ENCODE results near the gene LRRC8E.
A peak's percentile ranks its signal among the peaks of the same experiment; 100 is the strongest.
"Not testable (repeated sequence)": the region's sequence is repeated elsewhere in the genome, so short reads cannot be mapped to it uniquely, and the experiment has no call there.

Gene LRRC8E

DNA sequence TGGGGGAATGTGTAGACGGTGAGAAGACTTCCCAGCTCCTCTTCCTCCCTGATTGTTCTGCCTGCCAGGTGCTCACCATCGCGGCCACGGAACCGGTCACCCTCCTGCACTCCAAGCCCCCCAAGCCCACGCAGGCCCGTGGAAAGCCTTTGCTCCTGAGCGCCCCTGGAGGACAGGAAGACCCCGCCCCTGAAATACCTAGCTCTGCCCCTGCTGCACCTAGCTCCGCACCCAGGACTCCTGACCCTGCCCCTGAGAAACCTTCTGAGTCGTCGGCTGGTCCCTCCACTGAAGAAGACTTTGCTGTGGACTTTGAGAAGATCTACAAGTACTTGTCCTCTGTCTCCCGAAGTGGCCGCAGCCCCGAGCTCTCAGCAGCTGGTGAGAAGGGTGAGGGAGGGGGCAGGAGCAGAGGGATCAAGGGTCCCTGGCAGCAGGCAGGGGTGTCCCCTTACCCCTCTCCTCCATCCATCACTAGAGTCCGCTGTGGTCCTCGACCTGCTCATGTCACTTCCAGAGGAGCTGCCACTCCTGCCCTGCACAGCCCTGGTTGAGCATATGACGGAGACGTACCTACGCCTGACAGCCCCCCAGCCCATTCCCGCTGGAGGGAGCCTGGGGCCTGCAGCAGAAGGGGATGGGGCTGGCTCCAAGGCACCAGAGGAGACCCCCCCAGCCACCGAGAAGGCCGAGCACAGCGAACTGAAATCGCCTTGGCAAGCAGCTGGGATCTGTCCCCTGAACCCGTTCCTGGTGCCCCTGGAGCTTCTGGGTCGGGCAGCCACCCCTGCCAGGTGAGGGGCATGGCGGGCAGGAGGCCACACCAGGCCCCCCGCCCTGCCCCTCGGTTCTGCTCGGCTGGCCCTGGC lies 33.9 kb downstream of the LRRC8E start:
- no peak for DNase-seq

DNA sequence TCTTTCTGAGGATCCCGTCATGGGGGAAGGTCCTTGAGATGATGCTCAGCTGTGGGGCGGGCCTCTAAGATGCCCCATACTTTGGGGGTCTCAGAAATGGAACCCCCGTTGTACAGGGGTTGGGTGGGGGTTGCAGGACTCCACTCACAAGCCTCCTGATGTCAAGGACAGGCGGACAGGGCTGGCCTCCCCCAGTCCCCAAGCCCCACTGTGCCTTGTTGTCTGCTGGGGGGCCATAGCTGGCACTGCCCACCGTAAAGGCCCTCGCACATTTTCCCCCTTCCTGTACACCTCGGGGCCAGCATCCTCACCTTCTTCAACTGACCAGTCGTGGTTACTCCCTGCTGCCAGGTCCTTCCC lies 34.5 kb downstream of the LRRC8E start:
- DNase-seq, result no peak

DNA sequence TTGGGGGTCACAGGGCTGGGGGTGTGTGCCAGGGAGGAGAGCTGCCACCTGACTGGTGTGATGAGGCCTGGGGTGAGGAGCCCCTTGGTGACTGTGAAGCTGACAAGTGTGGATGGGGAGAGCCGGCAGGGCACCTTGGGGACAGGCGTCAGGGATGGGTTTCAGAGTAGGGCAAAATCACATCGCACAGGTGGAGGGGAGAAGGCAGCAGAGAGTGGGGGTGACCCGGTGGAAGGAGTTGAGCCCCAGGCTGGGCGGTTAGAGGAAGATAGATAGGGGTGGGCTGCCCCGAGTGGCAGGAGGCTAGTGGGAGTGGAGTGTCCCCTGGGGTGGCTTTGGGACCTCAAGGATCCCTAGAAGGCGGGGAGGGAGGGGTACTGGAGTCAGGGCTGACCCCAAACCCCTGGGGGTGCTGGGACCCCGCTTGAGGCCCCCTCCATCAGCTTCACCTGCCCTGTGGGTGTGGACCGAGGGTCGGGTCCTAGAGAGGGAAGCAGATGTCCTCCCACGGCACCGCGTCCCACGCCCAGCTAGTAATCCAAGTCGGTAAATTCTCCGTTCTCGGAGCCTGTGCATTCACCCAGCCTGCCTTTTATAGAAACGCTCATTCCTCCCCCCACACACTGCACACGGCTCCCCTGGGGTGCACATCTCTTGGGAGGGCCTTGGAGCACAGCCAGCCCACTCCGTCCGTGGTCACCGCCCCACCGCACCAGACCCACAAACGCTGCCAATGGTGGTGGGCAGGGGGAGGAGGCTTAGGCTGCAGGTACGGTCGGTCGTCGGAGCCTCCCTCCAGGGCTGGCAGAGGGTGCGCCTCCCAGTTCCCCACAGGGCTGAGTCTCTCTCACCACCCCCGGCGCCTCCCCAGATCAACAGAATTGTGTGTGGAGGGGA lies 35.2 kb downstream of the LRRC8E start:
- no peak for DNase-seq

- no peak for DNase-seq
Measured at GRCh38 chr19:7924241-7924640, 35.9 kb downstream of the LRRC8E start.

DNA sequence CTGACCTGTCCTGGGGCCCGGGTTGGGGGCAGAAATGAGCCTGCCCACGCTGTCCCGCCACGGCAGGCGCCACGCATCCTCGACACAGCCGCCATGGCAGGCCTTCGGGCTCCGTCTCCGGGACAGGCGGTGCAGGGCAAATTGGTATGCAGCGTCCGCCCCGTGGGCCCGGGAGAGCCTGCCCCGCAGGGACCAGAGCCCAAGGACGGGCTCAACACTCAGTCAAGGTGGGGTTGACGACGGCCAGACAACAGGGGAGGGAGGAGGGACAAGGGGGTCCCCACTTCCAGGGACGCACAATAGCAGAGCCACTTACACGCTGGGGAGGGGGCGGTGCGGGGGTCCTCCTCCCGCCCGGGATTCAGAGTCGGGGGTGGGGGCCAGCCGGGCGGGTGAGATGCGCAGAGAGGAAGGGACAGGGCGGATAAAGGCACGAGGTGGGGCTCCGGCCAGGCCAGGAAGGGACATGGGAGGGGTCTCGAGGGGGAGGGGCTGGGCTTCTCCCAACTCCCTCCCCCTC lies 36.4 kb downstream of the LRRC8E start:
- no peak for DNase-seq

GRCh38 chr19:7925171-7925851 lies 37.0 kb downstream of the LRRC8E start:
- peak; percentile 63 for DNase-seq

DNA sequence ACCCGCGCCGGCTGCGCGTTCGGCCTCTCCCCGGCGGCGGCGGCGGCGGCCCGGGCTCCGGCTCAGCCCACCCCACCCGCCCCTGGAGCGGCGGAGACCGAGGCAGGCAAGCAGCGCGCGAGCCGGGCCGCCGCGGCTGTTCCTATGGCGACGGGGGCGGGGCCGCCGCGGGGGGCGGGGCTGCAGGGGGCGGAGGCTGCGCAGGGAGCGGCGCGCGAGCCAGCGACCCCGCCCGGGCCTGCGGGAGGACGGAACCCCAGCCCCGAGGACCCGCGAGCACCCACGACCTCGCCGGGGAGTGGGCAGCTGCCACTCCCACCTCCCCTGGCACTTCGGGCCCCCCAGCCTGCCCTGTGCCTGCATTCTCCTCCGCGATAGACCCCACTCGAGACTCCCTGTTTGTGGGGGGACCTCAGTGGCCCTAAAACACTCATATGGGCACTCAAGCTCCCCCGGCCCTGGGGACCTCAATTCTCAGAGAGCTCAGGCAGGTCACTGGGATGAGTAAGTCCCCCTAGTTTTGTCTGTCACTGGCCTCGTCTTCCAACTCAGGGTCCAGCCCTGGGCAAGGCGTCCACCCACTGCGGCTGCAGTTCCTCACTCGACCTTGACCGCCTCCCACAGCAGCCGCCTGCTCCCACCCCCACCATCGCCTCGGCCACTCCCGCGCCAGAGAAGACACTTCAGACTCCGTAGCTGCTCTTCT lies 37.9 kb downstream of the LRRC8E start, which contains the start of gene CTXN1:
TSS of gene CTXN1 (minus strand) at position 115 of the 706 bp plus-strand sequence. CDS start 597 bp downstream, outside the sequence.
- DNase-seq, result peak; percentile 35

DNA sequence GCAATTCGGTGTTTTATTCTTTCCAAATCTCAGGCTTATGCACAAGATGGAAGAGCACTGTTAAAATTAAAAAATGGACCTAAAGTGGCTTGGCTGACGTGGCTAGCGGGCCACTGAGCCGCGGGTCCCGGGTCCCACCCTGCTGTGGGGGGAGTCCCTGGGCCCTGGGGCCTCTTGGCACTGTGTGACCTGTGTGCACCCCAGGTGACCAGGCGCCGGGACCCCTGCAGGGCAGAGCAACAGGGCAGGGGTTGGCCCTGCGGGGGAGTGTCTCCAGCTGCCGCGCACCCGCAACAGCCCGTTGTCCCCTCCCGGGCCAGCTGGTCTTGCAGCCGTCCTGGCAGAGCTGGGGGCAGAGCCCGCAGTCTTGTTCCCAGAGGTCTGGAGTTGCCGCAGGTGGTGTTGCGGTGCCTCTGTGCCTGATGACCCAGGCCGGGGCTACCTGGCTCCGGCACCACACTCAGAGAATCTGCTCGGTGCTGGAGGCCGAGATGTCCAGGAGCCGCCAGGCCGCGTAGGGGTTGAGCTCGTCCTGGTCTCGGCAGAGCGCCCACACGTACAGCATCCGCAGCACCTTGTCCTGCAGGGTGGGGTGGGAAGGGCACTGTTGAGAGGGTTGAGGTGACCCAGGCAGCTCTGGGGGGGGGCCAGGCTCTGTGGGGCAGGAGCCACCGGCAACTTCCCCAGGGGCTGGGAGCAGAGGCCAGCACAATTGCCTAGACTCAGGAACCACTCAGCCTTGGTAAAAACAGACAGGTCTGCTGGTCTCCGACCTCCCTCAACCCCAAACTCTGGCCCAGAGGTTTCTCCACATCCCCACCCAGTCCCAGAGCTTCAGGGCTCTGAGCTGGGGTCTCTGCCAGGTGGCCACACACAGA lies 38.7 kb downstream of the LRRC8E start:
- DNase-seq, result no peak

- DNase-seq, result no peak
Measured at GRCh38 chr19:7927605-7928333, 39.5 kb downstream of the LRRC8E start.

DNA sequence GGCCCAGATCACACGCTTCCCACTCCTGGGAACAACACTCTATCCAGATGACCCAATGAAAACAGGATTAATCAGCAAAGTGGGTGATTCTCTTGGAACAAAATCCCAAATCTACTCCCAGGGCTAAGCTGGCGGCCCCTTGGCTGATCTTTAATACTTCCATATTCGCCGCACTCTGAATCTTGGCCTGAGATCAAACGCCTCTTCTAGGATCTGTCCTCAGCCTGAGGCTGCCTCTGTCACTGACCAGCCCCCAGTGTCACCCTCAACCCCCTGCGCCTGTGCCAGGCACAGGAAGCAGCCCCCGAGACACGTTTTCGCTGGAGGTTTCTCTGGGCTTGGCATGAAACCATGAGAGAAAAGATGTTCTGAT lies 40.0 kb downstream of the LRRC8E start:
- no peak for DNase-seq

- no peak for DNase-seq
Measured at GRCh38 chr19:7928741-7929701, 40.7 kb downstream of the LRRC8E start.

DNA sequence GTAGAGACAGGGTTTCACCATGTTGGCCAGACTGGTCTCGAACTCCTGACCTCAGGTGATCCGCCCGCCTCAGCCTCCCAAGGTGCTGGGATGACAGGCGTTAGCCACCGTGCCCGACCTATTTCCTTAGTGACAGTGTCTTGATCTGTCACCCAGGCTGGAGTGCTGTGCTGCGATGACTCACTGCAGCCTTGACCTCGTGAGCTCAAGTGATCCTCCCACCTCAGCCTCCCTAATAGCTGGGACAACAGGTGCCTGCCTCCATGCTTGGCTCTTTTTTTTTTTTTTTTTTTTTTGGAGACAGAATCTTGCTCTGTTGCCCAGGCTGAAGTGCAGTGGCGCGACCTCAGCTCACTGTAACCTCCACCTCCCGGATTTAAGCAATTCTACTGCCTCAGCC lies 41.7 kb downstream of the LRRC8E start:
- not testable (repeated sequence) for DNase-seq

DNA sequence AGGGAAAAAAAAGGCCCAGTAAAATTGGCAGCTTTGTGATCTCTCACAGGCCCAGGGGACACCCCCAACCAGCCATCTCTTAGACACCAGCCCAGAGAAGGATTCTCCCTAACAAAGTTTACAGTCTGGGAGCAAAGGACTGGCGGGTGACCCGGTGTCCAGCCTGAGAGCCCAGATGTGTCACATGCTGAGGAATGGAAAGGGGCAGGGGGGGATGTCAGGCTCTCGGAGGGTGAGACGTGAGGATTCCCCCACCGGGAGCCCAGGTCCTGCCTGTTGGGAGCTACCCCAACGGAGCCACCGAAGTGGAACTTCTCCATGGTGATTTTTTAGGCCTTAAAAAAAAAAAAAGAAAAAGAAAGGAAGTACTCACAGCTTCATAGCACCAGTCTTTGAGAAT lies 42.5 kb downstream of the LRRC8E start:
- no peak for DNase-seq

- DNase-seq, result no peak
Measured at GRCh38 chr19:7931221-7932061, 43.1 kb downstream of the LRRC8E start.

- no peak for DNase-seq
Measured at GRCh38 chr19:7932276-7932929, 44.1 kb downstream of the LRRC8E start.

- no peak for DNase-seq
Measured at GRCh38 chr19:7932930-7933300, 44.6 kb downstream of the LRRC8E start.

DNA sequence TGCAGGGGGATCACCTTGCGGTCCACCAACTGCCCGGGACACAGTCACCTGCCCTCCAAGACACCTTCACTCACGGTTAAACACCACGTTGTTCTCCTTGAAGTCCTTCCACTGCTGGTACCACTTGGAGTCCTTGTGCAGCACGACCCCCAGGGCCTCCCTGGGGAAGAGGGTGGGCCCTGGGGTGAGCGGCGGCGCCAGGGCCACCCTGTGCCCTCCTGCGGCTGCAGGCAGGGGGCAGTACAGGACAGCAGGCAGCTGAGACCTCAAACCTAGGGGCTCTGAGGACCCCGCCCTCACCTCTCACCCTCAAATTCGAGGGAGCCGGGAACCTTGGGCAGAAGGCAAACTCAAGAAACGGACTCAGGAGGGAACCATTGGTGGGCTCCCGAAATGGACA lies 45.1 kb downstream of the LRRC8E start:
- DNase-seq, result no peak

Data from DMS79 treated with DMSO at 0.1 percent for 48 hours (cell line).